GM18508 (cell line): Measurements from ENCODE around the gene MED4.

ENCODE experiments used
- ATAC-seq: cut with Tn5 transposase; IDR thresholded peaks from one replicate; pipeline ENCODE4 v1.9.1; 2021; ENCODE audit warnings: moderate number of reproducible peaks; ENCODE audit not compliant: insufficient read depth, unreplicated experiment

The MED4 gene

DNA sequence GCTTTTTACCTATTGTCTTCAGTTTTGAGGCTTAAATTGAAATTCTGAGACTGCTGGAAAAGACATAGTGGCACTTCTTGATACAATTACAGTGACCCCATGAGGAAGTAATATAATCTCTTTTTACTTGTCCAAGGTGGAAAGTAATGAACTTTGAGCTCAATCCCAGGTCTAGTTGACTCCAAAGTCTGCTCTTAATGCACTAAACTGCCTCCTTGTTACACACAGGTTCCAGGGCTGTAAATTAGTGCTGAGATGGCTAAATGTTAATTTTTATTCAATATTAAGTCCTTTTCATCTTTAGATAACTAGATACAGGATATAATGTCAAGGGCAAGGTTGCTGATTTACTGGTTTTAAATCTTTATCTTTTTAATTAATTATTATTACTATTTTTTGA, 54.9 kb downstream of the MED4 start:
- ATAC-seq = no peak

GRCh38 chr13:48038761-48039160, 56.1 kb downstream of the MED4 start:
- no peak for ATAC-seq

GRCh38 chr13:48037346-48038173, 57.3 kb downstream of the MED4 start, which contains the start of gene NUDT15:
Gene NUDT15 (plus strand): TSS chr13:48037726. CDS start chr13:48037747, 21 bp downstream.
- ATAC-seq = peak; percentile 74

DNA sequence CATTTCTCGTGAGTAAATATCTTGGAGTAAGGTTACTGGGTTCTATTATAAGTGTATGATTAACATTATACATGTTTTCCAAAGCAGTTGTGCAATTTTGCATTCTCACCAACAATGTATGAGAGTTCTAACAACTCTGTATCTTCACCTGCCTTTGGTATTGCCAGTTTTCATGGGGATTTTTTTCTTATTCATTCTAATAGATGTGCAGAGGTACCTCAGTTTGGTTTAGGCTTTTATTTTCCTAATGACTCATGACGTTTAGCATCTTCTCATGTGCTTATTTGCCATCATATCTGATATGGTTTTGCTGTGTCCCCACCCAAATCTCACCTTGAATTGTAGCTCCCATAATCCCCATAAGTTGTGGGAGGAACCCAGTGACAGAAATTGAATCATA, 65.0 kb downstream of the MED4 start:
- no peak for ATAC-seq

GRCh38 chr13:48028066-48028465, 66.8 kb downstream of the MED4 start:
- no peak for ATAC-seq
